HG02970 (cell line): ENCODE data around the gene ARAF.

Experiments used
- ATAC-seq: cut with Tn5 transposase; IDR thresholded peaks from one replicate; pipeline ENCODE4 v1.9.1; 2021; ENCODE audit warnings: mild to moderate bottlenecking, moderate library complexity, moderate number of reproducible peaks; ENCODE audit not compliant: unreplicated experiment, low FRiP score

ARAF gene

GRCh38 chrX:47618923-47619485 is 58.0 kb downstream of the ARAF start:
- ATAC-seq, result no peak

- ATAC-seq, result no peak
Measured at GRCh38 chrX:47619486-47620302, 58.7 kb downstream of the ARAF start, which contains the start of gene SYN1. TSS of gene SYN1 (minus strand) at chrX:47619857. CDS start at chrX:47619728, 129 bp downstream.

- no peak for ATAC-seq
Measured at GRCh38 chrX:47620303-47620685, 59.3 kb downstream of the ARAF start.
